Measurements from ENCODE around the gene FGGY.
"Not testable (repeated sequence)": the region's sequence is repeated elsewhere in the genome, so short reads cannot be mapped to it uniquely, and the experiment has no call there.

Gene FGGY

GRCh38 chr1:59340411-59341307 is 43.8 kb downstream of the FGGY start:
- no peak overlapping the region for H3K4me3 ChIP-seq (ENCODE audit: low read depth, low read length)
- no peak for DNase-seq (ENCODE audit: low read depth)

GRCh38 chr1:59342801-59343575 is 46.1 kb downstream of the FGGY start:
- H3K4me3 ChIP-seq (ENCODE audit: low read depth, low read length) = no peak overlapping the region
- no peak for DNase-seq (ENCODE audit: low read depth)

GRCh38 chr1:59343576-59343840 is 46.6 kb downstream of the FGGY start:
- no peak for DNase-seq (ENCODE audit: low read depth)
- H3K4me3 ChIP-seq (ENCODE audit: low read depth, low read length) = no peak overlapping the region

GRCh38 chr1:59345221-59345620 is 48.3 kb downstream of the FGGY start:
- DNase-seq (ENCODE audit: low read depth) = no peak

GRCh38 chr1:59346429-59346828 is 49.5 kb downstream of the FGGY start:
- DNase-seq (ENCODE audit: low read depth) = no peak
- H3K4me3 ChIP-seq (ENCODE audit: low read depth, low read length) = no peak overlapping the region

More at GRCh38 chr1:59345221-59345620, 48.3 kb downstream of the FGGY start:
- H3K4me3 ChIP-seq (ENCODE audit: low read depth, low read length) = no peak overlapping the region

GRCh38 chr1:59349101-59349500 is 52.2 kb downstream of the FGGY start:
- H3K4me3 ChIP-seq (ENCODE audit: low read depth, low read length) = no peak overlapping the region
- no peak for DNase-seq (ENCODE audit: low read depth)

GRCh38 chr1:59350521-59350920 is 53.6 kb downstream of the FGGY start:
- DNase-seq (ENCODE audit: low read depth) = no peak
- no peak overlapping the region for H3K4me3 ChIP-seq (ENCODE audit: low read depth, low read length)

GRCh38 chr1:59352065-59352464 is 55.2 kb downstream of the FGGY start:
- no peak for DNase-seq (ENCODE audit: low read depth)
- H3K4me3 ChIP-seq (ENCODE audit: low read depth, low read length) = no peak overlapping the region

- DNase-seq (ENCODE audit: low read depth) = no peak
- no peak overlapping the region for H3K4me3 ChIP-seq (ENCODE audit: low read depth, low read length)
Measured at GRCh38 chr1:59353453-59353852, 56.6 kb downstream of the FGGY start.

GRCh38 chr1:59354239-59354638 is 57.3 kb downstream of the FGGY start:
- not testable (repeated sequence) for H3K4me3 ChIP-seq (ENCODE audit: low read depth, low read length); DNase-seq (ENCODE audit: low read depth)

- DNase-seq (ENCODE audit: low read depth) = no peak
- H3K4me3 ChIP-seq (ENCODE audit: low read depth, low read length) = no peak overlapping the region
Measured at GRCh38 chr1:59354709-59355337, 57.9 kb downstream of the FGGY start.

GRCh38 chr1:59355361-59355760 is 58.5 kb downstream of the FGGY start:
- H3K4me3 ChIP-seq (ENCODE audit: low read depth, low read length) = no peak overlapping the region
- DNase-seq (ENCODE audit: low read depth) = no peak

GRCh38 chr1:59356627-59357026 is 59.7 kb downstream of the FGGY start:
- H3K4me3 ChIP-seq (ENCODE audit: low read depth, low read length) = no peak overlapping the region
- DNase-seq (ENCODE audit: low read depth) = no peak

- no peak for DNase-seq (ENCODE audit: low read depth)
- H3K4me3 ChIP-seq (ENCODE audit: low read depth, low read length) = no peak overlapping the region
Measured at GRCh38 chr1:59357645-59358320, 60.9 kb downstream of the FGGY start.

GRCh38 chr1:59359325-59359724 is 62.4 kb downstream of the FGGY start:
- no peak for DNase-seq (ENCODE audit: low read depth)

GRCh38 chr1:59360170-59360569 is 63.3 kb downstream of the FGGY start:
- H3K4me3 ChIP-seq (ENCODE audit: low read depth, low read length) = no peak overlapping the region
- no peak for DNase-seq (ENCODE audit: low read depth)

More at GRCh38 chr1:59359325-59359724, 62.4 kb downstream of the FGGY start:
- H3K4me3 ChIP-seq (ENCODE audit: low read depth, low read length) = no peak overlapping the region

- no peak overlapping the region for H3K4me3 ChIP-seq (ENCODE audit: low read depth, low read length)
- DNase-seq (ENCODE audit: low read depth) = no peak
Measured at GRCh38 chr1:59360729-59361128, 63.8 kb downstream of the FGGY start.

- no peak overlapping the region for H3K4me3 ChIP-seq (ENCODE audit: low read depth, low read length)
Measured at GRCh38 chr1:59361766-59362165, 64.9 kb downstream of the FGGY start.

GRCh38 chr1:59364037-59364436 is 67.1 kb downstream of the FGGY start:
- no peak overlapping the region for H3K4me3 ChIP-seq (ENCODE audit: low read depth, low read length)
- no peak for DNase-seq (ENCODE audit: low read depth)

More at GRCh38 chr1:59361766-59362165, 64.9 kb downstream of the FGGY start:
- DNase-seq (ENCODE audit: low read depth) = no peak

GRCh38 chr1:59366346-59366745 is 69.5 kb downstream of the FGGY start:
- H3K4me3 ChIP-seq (ENCODE audit: low read depth, low read length) = no peak overlapping the region
- no peak for DNase-seq (ENCODE audit: low read depth)
